Liver (tissue), 3 donors: ENCODE data around the gene ZNF724.

Experiments
- ATF3 ChIP-seq: IDR thresholded peaks from 2 replicates; pipeline ENCODE4 v1.6.1; 2016; ENCODE audit warnings: antibody characterized with exemption
- CTCF ChIP-seq: fragments of 150-350 bp; IDR thresholded peaks from 2 replicates; pipeline ENCODE4 v1.5.1; 2017; ENCODE audit warnings: improper control_type of control experiment, low read depth, low read length; ENCODE audit not compliant: missing input control
- EGR1 ChIP-seq, 2 donors: IDR thresholded peaks; 2 replicates each; pipeline ENCODE4 v1.6.1; 2016 to 2018; ENCODE audit warnings: antibody characterized with exemption in 2 of 2, low read depth in 2 of 2
- FOXA1 ChIP-seq: IDR thresholded peaks from 2 replicates; pipeline ENCODE4 v1.6.1; 2016; ENCODE audit warnings: antibody characterized with exemption
- GABPA ChIP-seq, 2 donors: IDR thresholded peaks in 1 of 2; conservative IDR thresholded peaks in 1 of 2; 2 replicates each; pipeline ENCODE4 v1.6.1; 2016; ENCODE audit warnings: antibody characterized with exemption in 2 of 2, mild to moderate bottlenecking in 1 of 2, moderate library complexity in 1 of 2
- MAX ChIP-seq: IDR thresholded peaks from 2 replicates; pipeline ENCODE4 v1.6.1; 2016; ENCODE audit warnings: antibody characterized with exemption
- RAD21 ChIP-seq, 2 donors: IDR thresholded peaks; 2 replicates each; pipeline ENCODE4 v1.6.1; 2016; ENCODE audit warnings: antibody characterized with exemption in 2 of 2, mild to moderate bottlenecking in 2 of 2
- REST ChIP-seq: IDR thresholded peaks from 2 replicates; pipeline ENCODE4 v1.6.1; 2016; ENCODE audit warnings: antibody characterized with exemption, mild to moderate bottlenecking
- SP1 ChIP-seq: IDR thresholded peaks from 2 replicates; pipeline ENCODE4 v1.6.1; 2018; ENCODE audit warnings: antibody characterized with exemption, mild to moderate bottlenecking
- TAF1 ChIP-seq: conservative IDR thresholded peaks from 2 replicates; pipeline ENCODE4 v1.6.1; 2016; ENCODE audit warnings: antibody characterized with exemption, mild to moderate bottlenecking
- donor health status: healthy.
- donor health status: healthy.

GRCh38 chr19:23261496-23262020 lies 11.4 kb upstream of the ZNF724 start:
- TF ChIP-seq CTCF (no peak), RAD21 (IDR thresholded peaks at IDR 0.05) (peak in 1 of 2 donors; percentile 50), EGR1 (IDR thresholded peaks at IDR 0.05; ENCODE audit: low read depth in 2 of 2) (peak in 1 of 2 donors; percentile 75), REST (peak; percentile 49), MAX (peak; percentile 92), TAF1 (no peak), ATF3 (no peak), SP1 (no peak), GABPA (IDR thresholded peaks at IDR 0.05 in 1 of 2, conservative IDR thresholded peaks at IDR 0.05 in 1 of 2) (peak in 1 of 2 donors; percentile 46), FOXA1 (peak; percentile 80)
